B cell (primary cell): Measurements from ENCODE around the gene IARS1. TPM values are rescaled to one million over a fixed set of nuclear protein-coding genes. Genes with fewer than 3 reads are reported as not detected.

Experiments
- ATAC-seq: fragments of 200-7000 bp; cut with Tn5 transposase; one replicate; pipeline ENCODE4 v1.10.0; 2021; ENCODE audit warnings: low read depth, mild to moderate bottlenecking, moderate number of reproducible peaks, moderate library complexity
- CTCF ChIA-PET: fragments of 350-600 bp; sonication (Branson Sonifier 250); formaldehyde crosslinking; loops from one replicate; lab custom pipeline; 2021; ENCODE audit warnings: antibody characterized with exemption, inconsistent platforms; lab: Charles Lee
- POLR2A ChIA-PET: fragments of 350-600 bp; sonication (Branson Sonifier 250); formaldehyde crosslinking; loops from one replicate; lab custom pipeline; 2021; ENCODE audit warnings: antibody characterized with exemption; lab: Charles Lee
- DNase-seq: peaks from one replicate; pipeline ENCODE4 v3.0.0; 2013
- H2AFZ ChIP-seq: 2 replicates; pipeline ENCODE4 v1.6.1; 2012; ENCODE audit warnings: mild to moderate bottlenecking, low read depth, low read length; ENCODE audit not compliant: insufficient read depth, poor library complexity, severe bottlenecking
- H3K27ac ChIP-seq, 2 donors: 1 replicate in 1 of 2; 2 replicates in 1 of 2; pipeline ENCODE4 v1.5.1; 2012 to 2013; ENCODE audit warnings: low read length in 2 of 2, mild to moderate bottlenecking in 2 of 2, moderate library complexity in 1 of 2
- H3K27me3 ChIP-seq, 4 experiments: fragments of 200-600 bp in 1 of 4; sonication (generic) in 1 of 4; replicated peaks in 1 of 4; 1 replicate in 2 of 4; 2 replicates in 2 of 4; pipeline versions ENCODE4 v1.6.1 to v1.7.0; 2013 to 2016; ENCODE audit warnings: low read length in 3 of 4, mild to moderate bottlenecking in 2 of 4, mixed read lengths in 1 of 4, moderate library complexity in 1 of 4; ENCODE audit not compliant: insufficient read depth in 4 of 4, control insufficient read depth in 3 of 4; ENCODE audit errors: control extremely low read depth in 1 of 4
- H3K36me3 ChIP-seq, 2 experiments: replicated peaks in 1 of 2; 1 replicate in 1 of 2; 2 replicates in 1 of 2; pipeline versions ENCODE4 v1.6.1 to v1.7.1; 2013; ENCODE audit warnings: low read length in 1 of 2; ENCODE audit not compliant: insufficient read depth in 2 of 2, control insufficient read depth in 1 of 2; ENCODE audit errors: control extremely low read depth in 1 of 2, extremely low read depth in 1 of 2
- H3K4me1 ChIP-seq, 2 donors: fragments of 200-600 bp in 1 of 2; sonication (generic) in 1 of 2; 1 replicate in 1 of 2; 2 replicates in 1 of 2; pipeline versions ENCODE4 v1.5.1 to v1.6.1; 2013 to 2017; ENCODE audit warnings: low read length in 2 of 2; ENCODE audit not compliant: control insufficient read depth in 2 of 2, insufficient read depth in 2 of 2
- H3K4me2 ChIP-seq: replicated peaks from 2 replicates; pipeline ENCODE3; 2012; ENCODE audit warnings: mild to moderate bottlenecking, low read depth, low read length; ENCODE audit not compliant: poor library complexity, severe bottlenecking
- H3K4me3 ChIP-seq, 5 experiments: fragments of 200-600 bp in 1 of 5; sonication (generic) in 1 of 5; 1 replicate in 3 of 5; 2 replicates in 2 of 5; pipeline versions ENCODE4 v1.5.1 to v1.7.0; 2011 to 2016; ENCODE audit warnings: low read length in 4 of 5, mild to moderate bottlenecking in 4 of 5, low read depth in 2 of 5, control low read depth in 1 of 5, moderate library complexity in 1 of 5; ENCODE audit not compliant: insufficient read depth in 1 of 5; ENCODE audit errors: control extremely low read depth in 1 of 5, extremely low read depth in 1 of 5
- H3K79me2 ChIP-seq: fragments of 200-600 bp; sonication (generic); one replicate; pipeline ENCODE4 v1.6.0; 2016; ENCODE audit warnings: low read length; ENCODE audit not compliant: control insufficient read depth, insufficient read depth
- H3K9ac ChIP-seq: fragments of 200-600 bp; sonication (generic); 2 replicates; pipeline ENCODE4 v1.6.1; 2017; ENCODE audit warnings: mild to moderate bottlenecking, low read length, moderate library complexity
- H3K9me3 ChIP-seq, 3 donors: one replicate each; pipeline versions ENCODE4 v1.6.1 to v1.7.1; 2013; ENCODE audit warnings: low read length in 2 of 3; ENCODE audit not compliant: control insufficient read depth in 2 of 3, insufficient read depth in 1 of 3; ENCODE audit errors: control extremely low read depth in 1 of 3
- H4K20me1 ChIP-seq: 2 replicates; pipeline ENCODE4 v1.6.0; 2012; ENCODE audit warnings: mild to moderate bottlenecking, low read length; ENCODE audit not compliant: insufficient read depth, control insufficient read depth, poor library complexity, severe bottlenecking
- H3K27ac Mint-ChIP-seq: one replicate; pipeline ENCODE4 v1.8.0; 2021; ENCODE audit warnings: mixed read lengths
- H3K27me3 Mint-ChIP-seq: one replicate; pipeline ENCODE4 v1.8.0; 2021; ENCODE audit warnings: mixed read lengths
- H3K4me1 Mint-ChIP-seq: one replicate; pipeline ENCODE4 v1.8.0; 2021; ENCODE audit warnings: mixed read lengths
- H3K4me3 Mint-ChIP-seq: one replicate; pipeline ENCODE4 v1.8.0; 2021; ENCODE audit warnings: mixed read lengths
- H3K9me3 Mint-ChIP-seq: one replicate; pipeline ENCODE4 v1.8.0; 2022; ENCODE audit warnings: mixed read lengths; ENCODE audit not compliant: insufficient read depth
- CTCF ChIP-seq: fragments of 200-600 bp; IDR thresholded peaks from one replicate; pipeline ENCODE4 v1.8.0; 2022; ENCODE audit warnings: antibody characterized with exemption, mild to moderate bottlenecking
- EZH2 ChIP-seq: IDR thresholded peaks from 2 replicates; pipeline ENCODE4 v1.6.1; 2012; ENCODE audit warnings: borderline replicate concordance, low read depth, mild to moderate bottlenecking, moderate library complexity, low read length; ENCODE audit not compliant: insufficient read depth, poor library complexity, severe bottlenecking
- WGBS: methylation state at CpG from one replicate; pipeline ENCODE4 v1.1.5; 2013; ENCODE audit warnings: missing lambda C conversion rate; ENCODE audit not compliant: insufficient coverage; 5-methylcytosine and 5-hydroxymethylcytosine counted together
- intact Hi-C: fragments of 100-400 bp; cut with micrococcal nuclease; formaldehyde crosslinking; loops from one replicate; pipeline ENCODE4 v1.10.0; 2022
- polyA plus RNA-seq: library from polyadenylated mRNA; depleted of rRNA; stranded (reverse); fragments of >200 nt; gene quantifications from 2 replicates; pipeline ENCODE4 v1.2.3, GENCODE V29; 2012
- total RNA-seq, 2 donors: library from RNA; stranded (reverse); fragments of 120-200 nt in 1 of 2; gene quantifications; 1 replicate in 1 of 2; 2 replicates in 1 of 2; pipeline versions ENCODE4 v1.2.3 to v1.2.4, GENCODE V29; 2013 to 2022

IARS1 gene
- total and polyA plus RNA-seq, 2 donors (not counting 1 experiment from before 2014, with no cell fraction given), result 31.6 to 82.8 TPM

DNA sequence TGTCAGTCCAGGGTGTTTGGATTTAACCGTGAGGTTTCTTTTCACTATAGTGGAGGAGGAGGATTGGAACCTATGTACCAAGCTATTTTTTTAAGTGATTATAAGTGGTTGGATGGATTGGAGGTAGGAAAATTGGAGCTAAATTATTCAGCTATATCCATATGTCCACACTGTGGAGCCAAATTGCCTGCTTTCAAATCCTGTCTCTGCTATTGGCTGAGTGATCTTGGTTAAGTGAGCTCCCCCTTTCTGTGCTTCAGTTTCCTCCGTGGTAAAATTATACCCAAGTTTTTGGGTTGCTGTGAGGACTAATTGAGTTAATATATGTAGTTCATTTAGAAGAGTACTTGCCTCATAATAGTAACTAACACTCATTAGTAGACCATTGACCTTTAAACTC, 34.7 kb upstream of the IARS1 start:
- Histone ChIP-seq H3K4me2 (no peak overlapping the region), H3K79me2 (peaks cover 43% of the 10 kb centered on the region), H3K4me3 (no peak overlapping the region), H3K9me3 (no peaks in the 10 kb centered on the region), H2AFZ (no peak overlapping the region), H3K27me3 (no peaks in the 10 kb centered on the region), H3K9ac (no peak overlapping the region), H3K36me3 (peaks cover 0 to under 1% of the 10 kb centered on the region in 2 experiments), H3K4me1 (peaks cover 15 to 20% of the 10 kb centered on the region in 2 donors), H4K20me1 (no peaks in the 10 kb centered on the region), H3K27ac (no peak overlapping the region)
- no peak overlapping the region for H3K27ac Mint-ChIP-seq
- TF ChIP-seq EZH2 (no peak), CTCF (no peak)
- no peak overlapping the region for H3K4me3 Mint-ChIP-seq
- no peaks in the 10 kb centered on the region for H3K27me3 Mint-ChIP-seq
- intact Hi-C loops, result loop anchor here (10.0 kb wide), 1 partner anchor 437 kb away; the partner anchor contains the start of gene BICD2
- DNase-seq (no peak), ATAC-seq (no peak)
- peaks cover 32% of the 10 kb centered on the region for H3K4me1 Mint-ChIP-seq
- ChIA-PET CTCF (interaction anchor here (0.9 kb wide), 1 partner anchor 342 kb away, joined by 3 read pairs; the partner anchor contains the start of gene IPPK), POLR2A (no interaction called here)
- WGBS, result no CpG with 5 or more reads among the region's 2 CpGs
- no peaks in the 10 kb centered on the region for H3K9me3 Mint-ChIP-seq

GRCh38 chr9:92327283-92327850, 33.9 kb upstream of the IARS1 start:
- Histone ChIP-seq H3K36me3 (peaks cover 0 to 9% of the 10 kb centered on the region in 2 experiments), H3K27ac (no peak overlapping the region), H3K4me1 (peaks cover 15 to 20% of the 10 kb centered on the region in 2 donors), H2AFZ (no peak overlapping the region), H3K9ac (no peak overlapping the region), H3K4me3 (no peak overlapping the region), H3K4me2 (no peak overlapping the region), H3K9me3 (no peaks in the 10 kb centered on the region), H3K27me3 (no peaks in the 10 kb centered on the region), H3K79me2 (peaks cover 48% of the 10 kb centered on the region), H4K20me1 (no peaks in the 10 kb centered on the region)
- POLR2A ChIA-PET, result no interaction called here
- CTCF ChIA-PET, result no interaction called here
- peak overlapping the region; percentile 97 for H3K4me3 Mint-ChIP-seq
- intact Hi-C loops, result loop anchor here (10.0 kb wide), 1 partner anchor 437 kb away; the partner anchor contains the start of gene BICD2
- DNase-seq (no peak), ATAC-seq (no peak)
- TF ChIP-seq CTCF (no peak), EZH2 (no peak)
- peaks cover 33% of the 10 kb centered on the region for H3K4me1 Mint-ChIP-seq
- no peaks in the 10 kb centered on the region for H3K9me3 Mint-ChIP-seq
- H3K27ac Mint-ChIP-seq, result no peak overlapping the region
- 100% methylated on average over 1 of the region's 2 CpGs for WGBS
- no peaks in the 10 kb centered on the region for H3K27me3 Mint-ChIP-seq
